DMS53 treated with DMSO at 0.1 percent for 48 hours (cell line): ENCODE data around the gene FBLIM1.

ENCODE experiments used
- DNase-seq: peaks from one replicate; lab custom pipeline; 2025; ENCODE audit not compliant: unreplicated experiment; lab: John Stamatoyannopoulos, UW

FBLIM1 gene

GRCh38 chr1:15765495-15766194 lies 7.0 kb downstream of the FBLIM1 start:
- no peak for DNase-seq

- DNase-seq, result no peak
These were observed 9.3 kb downstream of the FBLIM1 start for GRCh38 chr1:15767941-15768340.

- DNase-seq, result no peak
These were observed 9.8 kb downstream of the FBLIM1 start for GRCh38 chr1:15768388-15768787.

- DNase-seq, result no peak
These were observed 11.8 kb downstream of the FBLIM1 start for GRCh38 chr1:15770313-15770962.

GRCh38 chr1:15771836-15772515 lies 13.4 kb downstream of the FBLIM1 start:
- DNase-seq, result no peak

- no peak for DNase-seq
These were observed 17.1 kb downstream of the FBLIM1 start for GRCh38 chr1:15775706-15776105.

- DNase-seq, result no peak
These were observed 19.5 kb downstream of the FBLIM1 start for GRCh38 chr1:15777909-15778707.

- no peak for DNase-seq
These were observed 27.1 kb downstream of the FBLIM1 start for GRCh38 chr1:15785683-15786082.

- DNase-seq, result no peak
These were observed 28.0 kb downstream of the FBLIM1 start for GRCh38 chr1:15786581-15786980.

GRCh38 chr1:15788624-15789301 lies 30.2 kb downstream of the FBLIM1 start:
- DNase-seq, result no peak

- DNase-seq, result no peak
These were observed 37.5 kb downstream of the FBLIM1 start for GRCh38 chr1:15796086-15796462.

- no peak for DNase-seq
These were observed 39.2 kb downstream of the FBLIM1 start for GRCh38 chr1:15797614-15798390.

GRCh38 chr1:15799004-15799867 lies 40.6 kb downstream of the FBLIM1 start:
- DNase-seq, result no peak

- peak; percentile 84 for DNase-seq
These were observed 41.6 kb downstream of the FBLIM1 start for GRCh38 chr1:15799928-15800835.

- DNase-seq, result no peak
These were observed 43.8 kb downstream of the FBLIM1 start for GRCh38 chr1:15802234-15802965.

- no peak for DNase-seq
These were observed 44.8 kb downstream of the FBLIM1 start for GRCh38 chr1:15803380-15803779.

GRCh38 chr1:15804060-15804459 lies 45.5 kb downstream of the FBLIM1 start:
- no peak for DNase-seq
